Measurements from ENCODE around the gene CBL.
"Not testable (repeated sequence)": the region's sequence is repeated elsewhere in the genome, so short reads cannot be mapped to it uniquely, and the experiment has no call there.

CBL gene

DNA sequence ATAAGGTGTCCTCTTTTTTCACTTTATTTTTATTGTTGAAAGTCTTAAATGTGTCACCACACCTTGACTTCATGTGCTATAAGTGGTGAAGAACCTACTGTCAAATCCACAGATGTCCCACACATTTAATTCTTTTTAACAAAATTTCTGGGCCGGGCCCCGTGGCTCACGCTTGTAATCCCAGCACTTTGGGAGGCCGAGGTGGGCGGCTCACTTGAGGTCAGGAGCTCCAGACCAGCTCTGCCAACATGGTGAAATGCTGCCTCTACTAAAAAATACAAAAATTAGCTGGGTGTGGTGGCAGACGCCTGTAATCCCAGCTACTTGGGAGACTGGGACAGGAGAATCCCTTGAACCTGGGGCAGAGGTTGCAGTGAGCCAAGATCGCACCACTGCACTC, 3.0 kb downstream of the CBL start:
- in situ Hi-C loops (cut with MboI; ENCODE audit: low sequenced_read_pairs) = no loop called here

DNA sequence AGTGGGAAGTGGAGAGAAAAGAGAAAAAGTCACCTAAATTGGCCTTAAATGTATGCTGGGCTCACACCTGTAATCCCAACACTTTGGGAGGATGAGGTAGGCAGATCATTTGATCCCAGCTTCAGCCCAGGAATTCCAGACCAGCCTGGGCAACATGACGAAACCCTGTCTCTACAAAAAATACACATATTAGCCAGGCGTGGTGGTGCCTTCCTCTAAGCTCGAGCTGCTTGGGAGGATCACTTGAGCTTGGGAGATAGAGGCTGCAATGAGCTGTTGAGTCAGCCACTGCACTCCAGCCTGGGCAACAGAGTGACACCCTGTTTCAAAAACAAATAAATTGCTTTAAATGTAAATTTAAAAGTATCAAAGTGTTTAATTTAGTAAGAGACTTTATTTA, 3.9 kb downstream of the CBL start:
- in situ Hi-C loops (cut with MboI; ENCODE audit: low sequenced_read_pairs) = no loop called here

DNA sequence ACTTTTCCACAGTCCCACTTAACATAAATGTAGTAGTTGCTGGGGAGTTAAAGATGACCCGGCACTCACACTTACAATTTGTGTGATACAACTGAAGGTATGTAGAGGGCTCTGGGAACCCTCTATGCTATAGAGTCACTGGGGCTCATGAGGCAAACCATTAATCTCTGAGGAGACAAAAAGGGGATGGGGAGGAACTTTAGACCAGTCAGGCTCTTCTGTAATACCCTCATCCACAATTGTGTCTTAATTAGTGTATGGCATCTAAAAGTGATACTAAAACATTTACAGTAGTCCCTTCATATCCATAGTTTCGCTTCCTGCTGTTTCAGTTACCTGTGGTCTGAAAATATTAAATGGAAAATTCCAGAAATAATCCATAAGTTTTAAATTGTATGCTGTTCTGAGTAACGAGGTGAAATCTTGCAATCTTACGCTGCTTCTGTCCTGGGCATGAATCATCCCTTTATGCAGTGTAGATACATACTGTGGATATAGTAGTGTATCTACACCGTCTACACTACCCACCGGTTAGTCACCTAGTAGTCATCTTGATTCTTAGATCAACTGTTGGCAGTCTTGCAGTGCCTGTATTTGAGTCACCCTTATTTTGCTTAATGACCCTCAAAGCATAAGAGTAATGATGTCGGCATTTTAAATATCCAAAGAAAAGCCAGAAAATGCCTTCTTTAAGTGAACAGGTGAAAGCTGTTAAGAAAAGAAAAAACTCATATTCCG, 12.2 kb downstream of the CBL start:
- in situ Hi-C loops (cut with MboI; ENCODE audit: low sequenced_read_pairs) = no loop called here

DNA sequence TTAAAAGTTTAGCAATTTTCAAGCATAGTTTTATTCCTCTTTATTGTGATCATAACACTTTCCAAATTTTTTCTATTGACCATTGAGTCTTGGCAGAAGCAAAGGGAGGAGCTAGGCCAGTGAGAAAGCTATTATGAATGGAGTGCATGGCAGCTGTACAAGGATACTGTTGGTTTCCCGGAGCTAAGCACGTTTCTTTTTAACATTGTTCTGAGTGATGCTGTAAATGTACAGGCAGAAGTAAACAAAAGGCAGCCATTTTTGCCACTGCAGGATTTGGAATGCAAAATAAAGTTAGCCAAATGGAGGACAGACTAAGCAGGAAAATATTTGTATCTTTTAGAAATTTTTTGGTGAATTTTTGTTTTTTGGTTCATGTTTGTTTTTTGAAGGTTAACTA, 16.2 kb downstream of the CBL start:
- in situ Hi-C loops (cut with MboI; ENCODE audit: low sequenced_read_pairs) = no loop called here

DNA sequence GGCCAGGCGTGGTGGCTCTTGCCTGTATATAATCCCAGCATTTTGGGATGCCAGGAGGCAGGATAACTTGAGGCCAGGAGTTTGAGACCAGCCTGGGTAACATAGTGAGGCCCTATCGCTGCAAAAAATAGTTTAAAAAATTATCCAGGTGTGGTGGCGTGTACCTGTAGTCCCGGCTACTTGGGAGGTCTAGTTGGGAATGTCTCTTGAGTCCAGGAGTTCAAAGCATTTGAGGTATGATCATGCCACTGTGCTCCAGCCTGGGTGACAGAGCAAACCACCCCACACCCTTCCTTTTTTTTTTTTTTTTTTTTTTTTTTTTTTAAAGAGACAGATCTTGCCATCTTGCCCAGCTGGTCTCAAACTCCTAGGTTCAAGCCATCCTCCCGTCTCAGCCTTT, 16.8 kb downstream of the CBL start:
- in situ Hi-C loops (cut with MboI; ENCODE audit: low sequenced_read_pairs) = no loop called here

DNA sequence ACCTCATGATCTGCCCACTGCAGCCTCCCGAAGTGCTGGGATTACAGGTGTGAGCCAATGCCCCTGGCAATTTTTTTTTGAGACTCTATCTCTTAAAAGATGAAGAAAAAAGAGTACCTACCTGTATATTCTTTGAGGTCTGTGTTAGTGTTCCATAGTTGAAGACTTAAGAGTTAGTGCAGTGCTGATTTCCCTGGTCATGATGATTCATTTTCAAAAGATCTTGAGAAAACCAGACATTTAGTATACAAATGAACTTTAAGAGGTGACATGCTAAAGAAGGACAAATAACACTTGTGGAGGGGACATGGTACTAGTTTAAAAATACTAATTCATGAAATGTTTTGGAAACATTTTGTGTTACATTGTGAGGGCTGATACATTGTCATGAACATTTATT, 17.7 kb downstream of the CBL start:
- in situ Hi-C loops (cut with MboI; ENCODE audit: low sequenced_read_pairs) = no loop called here

DNA sequence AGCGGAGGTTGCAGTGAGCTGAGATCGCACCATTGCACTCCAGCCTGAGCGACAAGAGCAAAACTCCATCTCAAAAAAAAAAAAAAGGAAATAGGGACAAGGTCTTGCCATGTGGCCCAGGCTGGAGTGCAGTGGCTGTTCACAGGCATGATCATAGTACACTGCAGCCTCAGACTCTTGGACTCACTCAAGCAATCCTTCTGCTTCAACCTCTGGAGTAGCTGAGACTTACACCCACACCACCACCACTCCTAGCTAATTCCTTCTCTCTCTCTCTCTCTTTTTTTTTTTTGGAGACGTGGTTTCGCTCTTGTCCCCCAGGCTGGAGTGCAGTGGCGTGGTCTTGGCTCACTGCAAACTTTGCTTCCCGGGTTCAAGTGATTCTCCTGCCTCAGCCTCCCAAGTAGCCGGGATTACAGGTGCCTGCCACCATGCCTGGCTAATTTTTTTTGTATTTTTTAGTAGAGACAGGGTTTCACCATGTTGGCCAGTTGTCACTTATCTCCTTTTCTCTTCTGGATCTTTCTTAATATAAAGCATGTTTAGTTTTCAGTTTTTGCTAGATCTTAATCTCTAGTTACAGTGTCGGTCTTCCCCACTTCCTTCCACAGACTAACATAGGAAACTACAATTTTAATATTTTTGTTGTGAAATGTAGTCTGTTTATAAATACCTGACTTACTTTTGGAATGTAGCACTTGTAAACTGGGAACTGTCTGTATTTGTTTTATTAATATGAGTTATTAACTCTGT, 22.6 kb downstream of the CBL start:
- in situ Hi-C loops (cut with MboI; ENCODE audit: low sequenced_read_pairs) = not testable (repeated sequence)

DNA sequence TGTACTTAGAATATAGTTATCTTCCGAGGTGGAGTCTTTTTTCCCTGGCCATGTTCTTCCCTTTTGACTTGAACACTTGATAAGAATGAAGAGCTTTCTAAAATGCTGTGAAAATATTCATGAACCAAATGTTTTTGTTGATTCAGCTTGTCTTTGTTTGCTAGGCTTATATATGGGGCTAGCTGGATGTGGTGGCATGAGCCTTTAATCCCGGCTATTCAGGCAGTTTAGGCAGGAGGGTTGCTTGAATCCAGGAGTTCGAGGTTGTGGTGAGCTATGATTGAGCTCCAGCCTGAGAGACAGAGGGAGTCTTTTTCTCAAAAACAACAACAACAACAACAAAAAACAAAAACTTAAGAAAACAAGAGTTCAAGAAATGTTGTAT, 23.1 kb downstream of the CBL start:
- in situ Hi-C loops (cut with MboI; ENCODE audit: low sequenced_read_pairs) = no loop called here

DNA sequence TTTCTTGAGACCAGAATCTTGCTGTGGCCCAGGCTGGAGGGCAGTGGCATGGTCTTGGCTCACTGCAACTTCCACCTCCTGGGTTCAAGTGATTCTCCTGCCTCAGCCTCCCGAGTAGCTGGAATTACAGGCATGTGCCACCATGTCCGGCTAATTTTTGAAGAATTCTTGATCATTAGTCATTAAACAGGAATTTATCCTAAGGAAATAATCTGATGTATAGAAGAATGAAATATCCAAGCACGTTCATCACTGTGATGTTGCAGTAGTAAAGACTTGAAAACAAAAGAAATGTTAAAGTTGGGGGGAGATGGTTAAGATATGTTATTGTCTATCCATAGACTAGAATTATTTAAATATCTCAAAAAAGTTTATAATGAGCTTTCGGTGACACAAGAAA, 23.6 kb downstream of the CBL start:
- in situ Hi-C loops (cut with MboI; ENCODE audit: low sequenced_read_pairs) = no loop called here

DNA sequence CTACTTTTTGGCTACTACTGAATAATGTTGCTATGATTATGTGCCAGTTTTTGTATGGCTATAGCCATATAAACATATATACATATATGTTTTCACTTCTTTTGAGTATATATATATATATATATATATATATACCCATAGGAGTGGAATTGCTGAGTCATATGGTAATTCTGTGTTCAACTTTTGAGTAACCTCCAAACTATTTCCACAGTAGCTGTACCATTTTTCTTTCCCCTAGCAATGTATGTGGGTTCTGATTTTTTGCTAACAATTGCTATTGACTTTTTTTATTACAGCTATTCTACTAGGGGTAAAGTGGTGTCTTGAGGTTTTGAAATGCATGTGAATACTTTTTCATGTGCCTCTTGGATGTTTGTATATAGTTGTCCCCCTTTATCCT, 30.4 kb downstream of the CBL start:
- in situ Hi-C loops (cut with MboI; ENCODE audit: low sequenced_read_pairs) = no loop called here

DNA sequence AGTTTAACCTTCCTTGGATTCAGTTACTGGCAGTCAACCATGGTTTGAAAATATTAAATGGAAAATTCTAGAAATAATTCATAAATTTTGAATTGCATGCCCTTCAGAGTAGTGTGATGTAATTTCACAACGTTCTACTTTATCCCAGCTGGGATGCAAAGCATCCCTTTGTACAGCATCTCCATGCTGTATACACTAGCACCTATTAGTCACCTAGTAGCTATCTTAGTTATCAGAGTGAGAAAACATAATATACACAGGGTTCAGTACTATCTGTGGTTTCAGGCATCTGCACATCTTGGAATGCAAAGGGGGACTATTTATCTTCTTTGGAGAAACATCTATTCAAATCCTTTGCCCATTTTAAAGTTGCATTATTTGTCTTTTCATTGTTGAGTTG, 30.8 kb downstream of the CBL start:
- in situ Hi-C loops (cut with MboI; ENCODE audit: low sequenced_read_pairs) = no loop called here

DNA sequence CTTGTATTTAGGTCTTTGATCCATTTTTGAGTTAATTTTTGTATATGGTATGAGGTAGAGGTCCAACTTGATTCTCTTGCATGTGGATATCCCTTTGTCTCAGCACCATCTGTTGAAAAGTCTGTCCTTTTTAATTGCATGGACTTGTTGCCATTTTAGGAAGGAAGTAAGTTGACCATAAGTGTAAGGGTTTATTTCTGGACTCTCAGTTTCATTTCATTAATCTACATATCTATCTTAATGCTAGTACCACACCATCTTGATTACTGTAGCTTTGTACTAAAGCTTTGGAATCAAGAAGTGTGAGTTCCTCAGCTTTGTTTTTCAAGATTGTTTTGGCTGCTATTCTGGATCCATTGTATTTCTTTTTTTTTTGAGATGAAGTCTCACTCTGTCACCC, 31.4 kb downstream of the CBL start:
- in situ Hi-C loops (cut with MboI; ENCODE audit: low sequenced_read_pairs) = no loop called here

DNA sequence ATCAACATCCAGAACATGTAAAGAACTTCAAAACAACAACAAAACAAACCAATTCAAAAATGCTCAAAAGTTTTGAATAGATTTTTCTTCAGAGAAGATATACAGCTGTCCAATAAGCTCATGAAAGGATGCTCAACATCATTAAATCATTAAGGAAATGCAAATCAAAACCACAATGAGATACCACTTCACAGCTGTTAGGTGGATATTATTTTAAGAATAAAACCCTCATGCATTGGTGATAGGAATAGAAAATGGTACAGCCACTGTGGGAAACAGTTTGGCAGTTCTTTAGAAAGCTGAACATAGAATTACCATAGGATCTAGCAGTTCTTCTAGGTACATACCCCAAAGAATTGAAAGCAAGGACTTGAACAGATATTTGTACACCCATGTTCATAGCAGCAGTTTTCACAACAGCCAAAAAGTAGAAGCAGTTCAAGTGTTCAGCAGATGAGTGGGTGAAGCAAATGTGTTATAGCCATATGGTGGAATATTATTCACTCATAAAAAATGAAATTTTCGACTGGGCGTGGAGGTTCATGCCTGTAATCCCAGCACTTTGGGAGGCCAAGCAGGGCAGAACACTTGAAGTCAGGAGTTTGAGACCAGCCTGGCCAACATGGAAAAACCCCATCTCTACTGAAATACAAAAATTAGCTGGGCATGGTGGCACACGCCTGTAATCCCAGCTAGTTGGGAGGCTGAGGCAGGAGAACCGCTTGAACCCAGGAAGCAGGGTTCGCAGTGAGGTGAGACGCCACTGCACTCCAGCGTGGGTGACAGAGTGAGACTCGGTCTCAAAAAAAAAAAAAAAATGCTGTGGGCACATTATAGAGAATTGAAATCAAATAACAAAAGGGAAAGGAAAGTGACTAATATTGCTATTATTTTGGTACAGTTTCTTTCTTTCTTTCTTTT, 42.9 kb downstream of the CBL start:
- in situ Hi-C loops (cut with MboI; ENCODE audit: low sequenced_read_pairs) = no loop called here

DNA sequence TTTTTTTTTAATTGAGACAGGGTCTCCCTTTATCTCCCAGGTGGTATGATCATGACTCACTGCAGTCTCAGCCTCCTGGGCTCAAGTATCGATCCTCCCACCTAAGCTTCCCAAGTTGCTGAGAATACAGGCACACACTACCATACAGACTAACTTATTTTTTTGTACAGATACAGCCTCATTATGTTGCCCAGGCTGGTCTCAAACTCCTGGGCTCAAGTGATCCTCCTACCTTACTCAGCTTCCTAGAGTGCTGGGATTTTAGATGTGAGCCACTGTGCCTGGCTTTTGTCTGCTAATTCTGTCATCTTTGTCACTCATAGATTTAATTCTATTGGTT, 43.5 kb downstream of the CBL start:
- in situ Hi-C loops (cut with MboI; ENCODE audit: low sequenced_read_pairs) = no loop called here

DNA sequence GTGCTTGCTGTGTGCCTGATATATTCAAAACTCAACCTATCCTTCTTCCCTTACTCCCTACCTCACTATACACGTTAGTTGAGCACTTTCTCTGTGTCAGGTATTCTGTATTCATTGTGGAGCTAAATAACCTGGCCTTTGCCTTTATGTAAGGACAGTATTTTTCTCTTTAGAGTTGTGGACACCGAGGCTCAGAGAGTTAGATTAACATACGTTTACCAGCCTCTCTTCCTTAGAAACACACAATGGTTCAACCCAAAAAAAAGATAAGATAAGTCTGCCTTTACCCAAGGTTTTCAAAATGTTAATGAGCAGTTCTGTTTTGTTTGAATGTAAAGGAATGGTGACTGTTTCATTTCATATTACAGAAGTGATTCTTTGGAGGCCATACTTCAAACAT, 45.0 kb downstream of the CBL start:
- in situ Hi-C loops (cut with MboI; ENCODE audit: low sequenced_read_pairs) = no loop called here

DNA sequence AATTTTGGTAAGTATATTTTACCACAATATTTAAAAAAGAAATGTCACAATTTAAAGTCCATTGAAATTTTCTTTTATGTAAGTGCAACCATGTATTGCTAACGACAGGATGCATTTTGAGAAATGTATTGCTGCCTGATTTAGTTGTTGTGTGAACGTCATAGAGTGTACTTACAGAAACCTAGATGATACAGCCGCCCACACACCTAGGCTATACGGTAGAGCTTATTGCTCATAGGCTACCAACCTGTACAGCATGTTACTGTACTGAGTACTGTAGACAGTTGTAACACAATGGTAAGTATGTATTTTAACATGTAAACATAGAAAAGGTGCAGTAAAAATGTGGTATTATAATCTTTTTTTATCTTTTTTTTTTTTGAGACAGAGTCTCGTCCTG, 48.1 kb downstream of the CBL start:
- in situ Hi-C loops (cut with MboI; ENCODE audit: low sequenced_read_pairs) = no loop called here

DNA sequence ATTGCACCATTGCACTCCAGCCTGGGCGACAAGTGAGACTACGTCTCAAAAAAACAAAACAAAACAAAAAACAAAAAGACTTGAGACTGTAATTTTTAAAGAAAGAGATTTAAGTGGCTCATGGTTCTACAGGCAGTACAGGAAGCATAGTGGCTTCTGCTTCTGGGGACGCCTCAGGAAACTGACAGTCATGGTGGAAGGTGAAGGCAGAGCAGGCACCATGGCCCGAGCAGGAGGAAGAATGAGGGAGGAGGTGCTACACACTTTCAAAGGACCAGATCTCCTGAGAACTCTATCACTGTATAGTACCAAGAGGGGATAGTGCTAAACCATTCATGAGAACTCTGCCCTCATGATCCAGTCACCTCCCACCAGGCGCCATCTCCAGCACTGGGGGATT, 52.0 kb downstream of the CBL start:
- in situ Hi-C loops (cut with MboI; ENCODE audit: low sequenced_read_pairs) = no loop called here

DNA sequence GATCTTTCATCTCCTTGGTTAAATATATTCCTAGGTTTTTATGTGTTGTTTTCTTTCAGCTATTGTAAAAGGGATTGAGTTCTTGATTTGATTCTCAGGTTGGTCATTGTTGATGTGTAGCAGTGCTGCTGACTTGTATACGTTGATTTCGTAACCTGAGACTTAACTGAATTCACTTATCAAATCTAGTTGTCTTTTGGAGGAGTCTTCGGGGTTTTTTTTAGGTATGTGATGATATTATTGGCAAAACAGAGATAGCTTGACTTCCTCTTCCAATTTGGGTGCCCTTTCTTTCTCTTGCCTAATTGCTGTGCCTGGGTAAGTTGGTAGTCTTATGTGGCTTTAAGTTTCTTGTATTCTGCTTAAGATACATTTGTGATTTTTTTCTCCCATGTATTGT, 52.8 kb downstream of the CBL start:
- in situ Hi-C loops (cut with MboI; ENCODE audit: low sequenced_read_pairs) = no loop called here

DNA sequence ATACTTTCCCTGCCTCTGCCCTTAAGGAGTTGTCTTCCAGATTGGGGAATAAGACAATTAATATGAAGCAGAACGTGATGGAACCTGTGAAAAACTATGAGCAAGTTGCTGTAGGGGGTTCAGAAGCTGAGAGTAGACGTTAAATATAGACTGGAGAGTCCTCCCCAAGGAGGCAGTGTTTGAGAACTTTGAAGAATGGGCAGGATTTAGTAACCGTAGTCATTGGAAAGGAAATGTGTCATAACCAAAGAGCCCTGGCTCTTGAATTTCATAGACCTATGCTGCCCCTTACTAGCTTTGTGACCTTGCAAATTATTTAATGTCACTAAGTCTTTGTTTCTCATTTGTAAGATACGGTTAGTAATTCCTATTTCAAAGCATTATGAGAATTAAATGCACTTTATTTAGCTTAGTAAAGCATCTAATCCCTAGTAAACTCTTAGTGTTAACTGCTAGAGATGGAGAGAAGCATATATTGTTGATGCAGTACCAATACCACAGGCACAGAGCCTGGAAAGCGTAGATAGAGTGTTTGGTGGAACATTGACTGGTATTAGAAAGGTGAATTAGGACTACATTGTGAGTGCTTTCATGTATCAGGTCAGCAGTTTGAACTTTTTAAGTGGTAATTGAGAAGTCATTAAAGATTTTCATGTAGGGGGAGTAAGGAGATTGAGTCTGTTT, 56.7 kb downstream of the CBL start:
- in situ Hi-C loops (cut with MboI; ENCODE audit: low sequenced_read_pairs) = no loop called here

DNA sequence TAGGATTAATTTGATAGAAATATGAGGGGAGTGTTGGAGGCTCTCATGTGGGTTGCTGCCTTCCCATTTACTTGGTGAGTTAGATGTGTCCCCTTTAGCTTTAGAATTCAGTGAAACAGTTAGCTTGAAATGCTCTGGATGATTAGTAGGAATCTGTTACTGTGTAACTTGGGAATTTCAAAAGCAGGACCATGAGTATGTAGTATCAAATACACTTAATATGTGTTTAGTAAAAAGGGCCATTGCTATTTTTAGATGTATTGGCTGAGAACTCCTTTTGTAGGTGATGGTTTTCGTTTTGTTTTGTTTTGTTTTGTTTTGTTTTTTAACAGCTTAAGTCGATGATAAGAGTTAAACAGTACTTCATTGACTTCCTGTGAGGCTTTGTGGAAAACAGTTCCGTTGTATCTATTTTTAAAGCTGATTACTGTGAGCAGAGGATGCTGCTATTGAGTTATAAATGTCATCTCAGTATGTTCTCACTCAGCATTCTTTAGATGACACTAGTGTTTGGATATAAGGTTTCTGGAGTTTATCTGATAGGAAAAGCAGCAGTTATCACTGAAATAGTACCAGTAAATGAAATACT, 57.3 kb downstream of the CBL start:
- in situ Hi-C loops (cut with MboI; ENCODE audit: low sequenced_read_pairs) = no loop called here

DNA sequence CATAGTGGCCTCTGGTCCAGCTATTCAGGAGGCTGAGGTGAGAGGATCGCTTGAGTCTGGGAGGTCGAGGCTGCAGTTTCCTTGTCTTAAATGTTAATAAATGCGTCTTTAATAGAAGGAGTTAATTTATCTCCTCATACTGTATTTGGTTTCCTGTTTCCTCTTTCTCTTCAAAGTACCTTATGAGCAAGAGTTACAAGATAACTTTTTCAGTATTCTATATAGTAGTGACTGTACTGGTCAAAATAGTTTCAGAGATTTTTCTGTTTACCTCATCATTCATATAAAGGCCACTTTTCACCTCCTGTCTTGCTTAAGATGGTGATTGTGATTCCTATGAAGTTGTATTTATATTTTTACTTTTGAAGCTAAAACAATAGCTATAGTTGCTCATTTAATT, 59.9 kb downstream of the CBL start:
- in situ Hi-C loops (cut with MboI; ENCODE audit: low sequenced_read_pairs) = no loop called here

Data from HL-60/S4 treated with retinoic acid at 250 ng/mL for 4 days and 3 days (cell line).